ENCODE measurements around the gene WDR20.

WDR20 gene

DNA sequence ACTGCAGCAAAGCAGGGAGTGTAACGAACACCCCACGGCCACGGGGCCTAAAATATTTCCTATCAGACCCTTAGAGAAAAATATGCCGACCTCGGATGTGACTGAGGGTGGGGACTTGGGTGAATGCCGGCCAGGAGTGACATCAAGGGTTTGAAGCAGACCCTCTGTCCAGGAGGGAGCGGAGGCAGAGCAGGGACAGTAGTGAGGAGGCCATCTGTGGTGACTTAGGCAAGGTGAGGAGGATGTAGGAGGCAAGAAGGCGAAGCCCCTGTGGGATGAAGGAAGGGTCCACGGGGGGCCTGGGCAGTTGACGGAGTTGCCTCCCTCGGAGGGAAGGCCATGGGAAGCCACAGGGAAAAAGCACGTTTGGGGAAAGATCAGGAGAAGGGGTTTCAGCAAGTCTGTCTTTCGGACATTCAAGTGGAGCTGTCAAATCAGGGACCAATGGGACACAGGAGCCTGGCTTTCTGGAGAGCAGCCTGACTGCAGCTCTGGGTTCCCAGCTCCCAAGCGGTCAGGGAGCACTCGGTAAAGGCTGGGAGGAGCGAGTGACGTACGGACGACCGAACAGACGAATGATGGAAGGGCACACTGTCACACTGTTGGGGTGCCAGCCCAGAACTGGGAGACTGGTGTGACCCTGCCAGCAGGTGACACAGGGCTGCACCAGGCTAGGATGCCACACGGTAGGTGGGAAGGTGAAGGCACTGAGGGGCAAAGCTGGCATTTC, 90.9 kb downstream of the WDR20 start:
- peaks cover 0 to 6% of the 10 kb centered on the region in 2 experiments for H3K4me1 ChIP-seq (ENCODE audit: control insufficient read depth in 1 of 2, insufficient read depth in 1 of 2, low read depth in 1 of 2, low read length in 1 of 2)
- H3K9me3 ChIP-seq: no peaks in the 10 kb centered on the region
- H3K27me3 ChIP-seq: no peaks in the 10 kb centered on the region
- no peak for TF ChIP-seq CTCF (IDR thresholded peaks at IDR 0.05)
- H3K4me3 ChIP-seq (ENCODE audit: low read depth in 1 of 2, low read length in 1 of 2): no peak overlapping the region
- H3K36me3 ChIP-seq: no peaks in the 10 kb centered on the region
- no peak overlapping the region for H3K27ac ChIP-seq

GRCh38 chr14:102231476-102232347, 92.0 kb downstream of the WDR20 start:
- Histone ChIP-seq H3K27me3 (no peaks in the 10 kb centered on the region), H3K4me3 (ENCODE audit: low read depth in 1 of 2, low read length in 1 of 2) (no peak overlapping the region), H3K4me1 (ENCODE audit: control insufficient read depth in 1 of 2, insufficient read depth in 1 of 2, low read depth in 1 of 2, low read length in 1 of 2) (peaks cover 0 to 6% of the 10 kb centered on the region in 2 experiments), H3K36me3 (no peaks in the 10 kb centered on the region), H3K27ac (no peak overlapping the region), H3K9me3 (no peaks in the 10 kb centered on the region)
- no peak for TF ChIP-seq CTCF (IDR thresholded peaks at IDR 0.05)

DNA sequence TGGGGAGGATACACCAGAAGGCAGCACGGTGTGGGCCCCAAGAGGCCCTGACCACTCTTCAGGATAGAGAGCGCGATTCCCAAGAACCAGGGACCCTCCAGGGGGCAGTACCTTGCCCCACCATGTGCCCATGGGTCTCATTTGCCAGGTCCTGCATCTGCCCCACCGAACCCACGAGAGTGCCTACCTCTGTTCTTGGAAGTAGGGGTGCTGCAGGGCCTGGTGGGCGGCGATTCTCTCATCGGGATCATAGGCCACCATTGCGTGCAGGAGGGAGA, 92.6 kb downstream of the WDR20 start:
- H3K27me3 ChIP-seq: no peaks in the 10 kb centered on the region
- no peak for TF ChIP-seq CTCF (IDR thresholded peaks at IDR 0.05)
- H3K4me3 ChIP-seq (ENCODE audit: low read depth in 1 of 2, low read length in 1 of 2): no peak overlapping the region
- H3K9me3 ChIP-seq: no peaks in the 10 kb centered on the region
- no peaks in the 10 kb centered on the region for H3K36me3 ChIP-seq
- H3K27ac ChIP-seq: no peak overlapping the region
- H3K4me1 ChIP-seq (ENCODE audit: control insufficient read depth in 1 of 2, insufficient read depth in 1 of 2, low read depth in 1 of 2, low read length in 1 of 2): peaks cover 0 to 8% of the 10 kb centered on the region in 2 experiments

GRCh38 chr14:102233081-102233480, 93.4 kb downstream of the WDR20 start:
- H3K4me3 ChIP-seq (ENCODE audit: low read depth in 1 of 2, low read length in 1 of 2): no peak overlapping the region
- no peak for TF ChIP-seq CTCF (IDR thresholded peaks at IDR 0.05)
- no peaks in the 10 kb centered on the region for H3K9me3 ChIP-seq
- H3K27ac ChIP-seq: no peak overlapping the region
- H3K27me3 ChIP-seq: no peaks in the 10 kb centered on the region
- no peaks in the 10 kb centered on the region for H3K36me3 ChIP-seq
- H3K4me1 ChIP-seq (ENCODE audit: control insufficient read depth in 1 of 2, insufficient read depth in 1 of 2, low read depth in 1 of 2, low read length in 1 of 2): peaks cover 0 to 12% of the 10 kb centered on the region in 2 experiments

GRCh38 chr14:102234331-102235264, 94.9 kb downstream of the WDR20 start:
- no peaks in the 10 kb centered on the region for H3K9me3 ChIP-seq
- no peaks in the 10 kb centered on the region for H3K36me3 ChIP-seq
- TF ChIP-seq CTCF (IDR thresholded peaks at IDR 0.05): no peak
- no peak overlapping the region for H3K27ac ChIP-seq
- peaks cover 0 to 12% of the 10 kb centered on the region in 2 experiments for H3K4me1 ChIP-seq (ENCODE audit: control insufficient read depth in 1 of 2, insufficient read depth in 1 of 2, low read depth in 1 of 2, low read length in 1 of 2)
- no peak overlapping the region for H3K4me3 ChIP-seq (ENCODE audit: low read depth in 1 of 2, low read length in 1 of 2)
- no peaks in the 10 kb centered on the region for H3K27me3 ChIP-seq

Data from neutrophil (primary cell).